GM21447 (cell line): ENCODE data around the gene DENND6B.

Source experiments
- ATAC-seq: cut with Tn5 transposase; IDR thresholded peaks from one replicate; pipeline ENCODE4 v1.9.1; 2021; ENCODE audit not compliant: unreplicated experiment

Gene DENND6B

GRCh38 chr22:50315289-50316113 is 11.3 kb downstream of the DENND6B start:
- no peak for ATAC-seq

DNA sequence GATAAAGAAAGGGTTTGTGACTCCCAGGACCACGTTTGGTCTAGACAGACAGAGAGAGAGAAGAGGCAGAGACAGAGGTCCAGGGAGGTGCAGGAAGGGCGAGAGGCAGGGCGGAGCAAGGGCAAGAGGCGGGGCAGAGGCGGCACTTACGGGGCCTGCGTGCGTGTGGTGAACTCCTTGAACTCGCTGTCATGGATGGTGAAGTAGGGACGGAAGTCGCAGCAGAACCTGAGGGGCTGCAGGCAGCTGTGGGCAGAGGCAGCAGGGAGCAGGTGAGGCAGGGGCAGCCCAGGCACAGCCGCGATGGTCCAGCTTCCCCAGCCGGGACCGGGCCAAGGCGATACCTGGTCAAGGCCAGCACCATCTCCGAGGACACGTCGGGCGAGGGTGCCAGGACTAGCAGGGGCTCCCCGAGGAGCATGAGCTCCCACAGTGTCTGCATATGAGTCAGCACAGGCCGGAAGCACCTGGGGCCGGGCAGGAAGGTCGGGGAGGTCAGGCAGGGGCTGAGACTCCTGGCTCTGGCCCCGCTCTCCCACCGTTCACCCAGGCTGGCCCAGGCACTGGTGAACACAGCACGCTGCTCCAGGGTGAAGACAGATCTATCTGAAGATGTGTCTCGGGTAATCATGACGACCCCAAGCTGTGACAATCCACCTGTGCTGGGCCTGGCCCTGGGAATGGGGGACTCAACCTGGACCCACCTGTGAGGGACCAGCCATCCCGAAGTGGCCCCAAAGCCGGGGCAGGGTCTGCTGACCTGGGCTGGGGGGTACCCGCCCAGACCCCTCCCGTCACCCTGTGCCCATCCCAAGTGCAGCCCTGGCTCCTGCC is 12.1 kb downstream of the DENND6B start:
- ATAC-seq: peak; percentile 85

GRCh38 chr22:50314081-50314454 is 12.7 kb downstream of the DENND6B start:
- ATAC-seq: no peak

GRCh38 chr22:50313600-50313999 is 13.2 kb downstream of the DENND6B start:
- no peak for ATAC-seq

DNA sequence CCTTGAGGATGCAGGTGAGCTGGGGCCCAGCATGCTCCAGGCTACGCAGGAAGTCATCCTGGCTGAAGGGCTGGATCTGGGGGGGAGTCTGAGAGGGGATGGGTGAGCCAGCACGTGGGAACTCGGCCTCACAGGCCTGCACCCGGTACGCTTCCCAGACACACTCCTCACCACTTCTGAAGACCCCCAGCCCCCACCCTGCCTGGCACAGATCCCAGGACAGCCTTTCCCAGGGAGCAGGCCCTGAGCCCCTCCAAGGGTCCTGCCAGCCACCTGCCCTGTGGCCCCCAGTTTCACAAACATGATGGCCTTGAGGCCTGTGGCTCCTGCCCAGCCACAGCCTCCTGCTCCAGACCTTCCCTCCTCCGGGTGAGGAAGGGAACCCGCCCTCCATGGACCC is 13.8 kb downstream of the DENND6B start:
- ATAC-seq: no peak

GRCh38 chr22:50312371-50312770 is 14.4 kb downstream of the DENND6B start:
- no peak for ATAC-seq

DNA sequence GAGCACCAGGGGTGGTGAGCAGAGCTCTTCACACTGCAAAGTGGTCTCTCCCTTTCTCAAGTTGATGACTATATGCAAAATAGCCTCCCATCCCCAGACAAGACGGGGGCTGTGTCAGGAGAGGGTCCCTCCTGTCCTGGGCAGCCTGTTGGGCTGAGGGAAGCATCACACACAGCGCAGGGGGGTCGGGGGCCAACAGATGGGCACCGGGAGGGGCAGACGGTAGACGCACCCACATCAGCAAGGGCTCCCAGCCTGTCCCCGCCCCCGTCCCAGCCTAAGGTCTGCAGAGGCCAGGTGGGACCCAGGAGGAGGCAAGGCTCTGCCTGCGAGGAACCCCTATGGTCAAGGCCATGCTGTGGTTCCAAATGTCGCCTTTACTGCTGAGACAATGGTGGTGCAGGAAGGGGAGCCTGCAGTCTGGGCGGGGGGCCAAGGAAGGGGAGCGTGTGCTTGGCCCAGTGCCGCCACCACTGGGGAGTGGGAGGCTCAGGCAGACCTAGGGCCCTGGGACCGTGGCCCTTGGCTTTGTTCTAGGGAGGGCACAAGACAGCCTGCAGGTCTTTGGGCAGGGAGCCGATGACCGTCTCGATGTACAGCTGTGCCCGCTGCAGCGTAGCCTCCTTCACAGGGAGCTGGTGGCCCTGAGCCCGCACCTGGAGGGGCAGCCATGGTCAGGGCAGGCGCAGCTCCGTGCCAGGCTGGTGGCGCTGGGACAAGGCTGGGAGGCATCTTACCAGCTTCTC is 15.0 kb downstream of the DENND6B start:
- ATAC-seq: no peak

- ATAC-seq: no peak
Measured at GRCh38 chr22:50310949-50311444, 15.8 kb downstream of the DENND6B start.

GRCh38 chr22:50310031-50310722 is 16.6 kb downstream of the DENND6B start:
- no peak for ATAC-seq

DNA sequence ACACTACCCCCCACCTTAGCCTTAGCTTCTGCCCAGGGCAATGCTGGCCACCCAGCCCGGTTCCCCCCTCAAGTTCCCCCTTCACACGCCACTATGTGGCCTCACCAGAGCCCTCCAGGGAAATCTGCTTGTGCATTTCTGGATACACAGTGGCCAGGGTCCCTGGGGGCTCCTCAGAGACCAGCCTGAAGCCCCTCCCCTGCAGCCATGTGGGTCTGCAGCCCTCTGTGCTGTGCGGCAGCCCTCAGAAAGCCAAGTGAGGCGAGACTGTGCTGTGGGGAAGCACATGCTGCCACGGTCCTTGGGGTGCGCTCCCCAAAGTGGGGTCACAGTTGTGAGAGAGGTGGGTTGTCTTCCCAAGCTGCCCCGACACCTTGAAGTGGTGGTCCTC is 17.2 kb downstream of the DENND6B start:
- ATAC-seq: no peak

DNA sequence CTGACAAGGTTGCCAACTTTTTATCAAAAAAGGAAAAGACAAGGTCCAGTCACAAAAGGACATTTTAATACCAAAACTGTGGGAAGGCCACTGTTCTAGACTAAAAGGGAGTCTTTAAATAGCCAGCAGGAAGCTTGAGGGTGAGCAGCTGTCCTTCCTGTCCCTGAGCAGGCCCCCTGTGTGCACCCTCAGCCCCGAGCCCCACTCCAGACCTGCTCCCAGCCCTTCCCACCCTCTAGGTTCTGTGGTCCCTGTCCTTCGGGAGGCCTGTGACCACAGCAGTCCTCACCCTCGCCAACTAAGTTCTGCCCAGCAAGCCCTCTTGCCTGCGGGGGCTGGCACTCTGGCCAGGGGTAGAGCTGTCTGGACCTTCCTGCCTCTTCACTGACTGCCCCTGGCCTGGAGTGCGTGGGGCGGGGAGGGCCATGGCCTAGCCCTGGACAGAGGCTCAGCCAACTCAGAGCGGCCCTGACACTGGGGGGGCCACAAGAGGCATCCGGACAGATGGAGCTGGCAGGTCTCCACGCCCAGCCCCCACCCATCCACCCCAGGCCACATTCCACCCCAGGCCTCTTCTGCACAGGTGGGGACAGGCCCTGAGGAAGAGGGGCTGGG is 17.7 kb downstream of the DENND6B start:
- no peak for ATAC-seq

DNA sequence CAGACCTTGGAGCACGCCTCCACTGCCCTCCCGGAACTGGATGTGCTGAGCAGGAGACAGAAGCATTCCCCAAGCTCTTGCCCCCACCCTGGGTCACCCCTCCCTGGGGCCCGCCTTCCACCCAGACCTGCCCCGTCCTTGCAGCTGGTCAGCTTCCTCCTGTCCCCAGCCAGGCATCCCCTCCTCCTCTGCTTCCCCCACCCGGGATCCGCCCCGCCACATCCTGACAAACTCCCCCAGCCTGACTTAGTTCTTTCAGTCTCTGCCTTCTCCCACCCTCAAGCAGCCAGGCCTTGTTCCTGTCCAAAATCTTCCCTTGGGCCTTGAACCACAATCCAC is 18.2 kb downstream of the DENND6B start:
- ATAC-seq: no peak

DNA sequence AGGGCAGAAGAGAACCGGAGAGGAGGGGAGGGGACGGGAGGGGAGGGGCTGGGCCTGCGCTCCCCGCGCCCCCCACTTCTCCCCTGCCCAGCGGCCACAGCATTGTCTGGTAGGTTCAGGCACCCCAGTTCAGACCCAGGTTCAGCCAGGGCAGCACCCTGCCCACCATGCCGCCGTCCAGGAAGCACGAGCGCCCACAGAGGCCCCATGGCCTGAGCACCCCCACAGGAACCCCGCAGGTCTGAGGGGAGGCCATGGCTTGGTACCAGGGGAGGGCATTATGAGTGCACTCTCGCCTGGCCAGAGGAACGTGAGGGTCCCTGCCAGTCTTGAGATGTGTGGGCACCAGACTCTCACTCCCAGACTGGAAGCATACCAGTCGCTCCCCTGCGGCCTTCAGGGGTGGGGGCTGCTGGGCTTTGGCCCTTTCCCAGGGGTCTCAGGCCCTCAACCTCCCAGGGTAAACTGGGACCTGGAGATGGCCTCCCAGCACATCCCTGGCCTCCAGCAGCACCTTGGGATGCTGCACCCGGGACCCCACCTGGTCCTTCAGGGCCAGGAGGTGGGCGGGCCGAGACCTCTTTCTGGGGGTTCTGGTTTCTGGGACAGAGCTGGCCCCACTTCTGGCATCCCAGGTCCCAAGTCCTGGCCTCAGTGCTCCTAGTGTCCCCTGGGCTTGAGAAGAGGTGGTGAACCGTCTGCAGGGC is 18.8 kb downstream of the DENND6B start:
- ATAC-seq: no peak

- no peak for ATAC-seq
Measured at GRCh38 chr22:50306753-50307749, 19.8 kb downstream of the DENND6B start, which contains the start of gene PLXNB2. Gene PLXNB2 (minus strand): TSS chr22:50307646. CDS start chr22:50290584, 17,062 bp downstream.

- no peak for ATAC-seq
Measured at GRCh38 chr22:50305923-50306566, 20.8 kb downstream of the DENND6B start.

GRCh38 chr22:50305393-50305922 is 21.4 kb downstream of the DENND6B start:
- ATAC-seq: no peak

DNA sequence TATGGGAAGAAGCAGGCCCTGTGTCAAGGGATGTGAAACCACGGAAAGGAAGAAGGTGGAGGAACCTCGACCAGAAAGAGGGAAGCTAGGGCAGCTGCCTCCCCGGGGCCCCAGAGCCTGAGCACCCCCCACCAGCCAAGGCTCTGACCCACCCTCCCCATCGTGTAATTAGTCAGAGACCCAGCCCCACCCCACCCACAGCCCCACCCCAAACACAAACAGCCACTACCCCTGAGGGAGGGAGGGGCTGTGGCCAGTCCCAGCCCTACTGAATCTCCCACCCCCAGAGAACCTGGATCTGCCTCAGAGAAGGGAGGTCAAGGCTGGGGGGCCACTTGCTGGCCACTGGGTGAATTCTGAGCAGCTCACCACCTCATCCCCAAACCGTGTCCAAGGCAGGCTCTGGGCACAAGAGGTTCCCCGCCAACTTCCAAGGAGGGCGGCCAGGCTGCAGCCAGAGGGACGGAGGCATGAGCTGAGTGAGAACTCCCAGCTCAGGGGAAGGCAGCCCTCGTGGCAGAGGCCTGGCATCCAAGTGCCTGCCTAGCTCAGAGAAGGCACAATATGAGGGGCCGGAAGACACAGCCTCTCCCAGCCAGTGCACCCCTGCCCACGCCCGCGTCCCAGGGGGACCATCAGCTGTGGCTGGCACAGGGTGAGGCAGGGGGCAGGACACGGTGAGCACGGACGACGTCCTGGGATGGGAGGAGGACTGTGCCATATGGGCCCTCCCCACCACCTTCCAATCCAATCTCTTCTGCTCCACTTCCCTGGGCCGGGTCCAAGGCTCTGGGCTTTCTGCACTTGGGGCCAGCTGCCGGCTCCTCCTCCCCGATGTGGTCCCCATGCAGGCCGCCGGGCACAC is 22.1 kb downstream of the DENND6B start:
- ATAC-seq: no peak
